SU-DHL-6 (cell line): Measurements from ENCODE around the gene OR5V1.
"Not testable (repeated sequence)": the region's sequence is repeated elsewhere in the genome, so short reads cannot be mapped to it uniquely, and the experiment has no call there.

Source experiments
- CTCF ChIP-seq: fragments of 200-600 bp; sonication (generic); IDR thresholded peaks from one replicate; pipeline ENCODE4 v1.5.1; 2017; ENCODE audit warnings: antibody characterized with exemption, mild to moderate bottlenecking, low read length, moderate library complexity; ENCODE audit not compliant: insufficient read depth, poor library complexity, severe bottlenecking
- EZH2phosphoT487 ChIP-seq: fragments of 200-600 bp; sonication (generic), shearing (Covaris generic); conservative IDR thresholded peaks from 2 replicates; pipeline ENCODE4 v1.6.1; 2018; ENCODE audit warnings: mild to moderate bottlenecking, antibody characterized with exemption, low read length, moderate library complexity, mixed read lengths

GRCh38 chr6:29323332-29323731, 45.3 kb downstream of the OR5V1 start:
- TF ChIP-seq CTCF, EZH2phosphoT487: not testable (repeated sequence)
